ENCODE results near the gene TGFB1I1.
"Not testable (repeated sequence)": the region's sequence is repeated elsewhere in the genome, so short reads cannot be mapped to it uniquely, and the experiment has no call there.

The TGFB1I1 gene

DNA sequence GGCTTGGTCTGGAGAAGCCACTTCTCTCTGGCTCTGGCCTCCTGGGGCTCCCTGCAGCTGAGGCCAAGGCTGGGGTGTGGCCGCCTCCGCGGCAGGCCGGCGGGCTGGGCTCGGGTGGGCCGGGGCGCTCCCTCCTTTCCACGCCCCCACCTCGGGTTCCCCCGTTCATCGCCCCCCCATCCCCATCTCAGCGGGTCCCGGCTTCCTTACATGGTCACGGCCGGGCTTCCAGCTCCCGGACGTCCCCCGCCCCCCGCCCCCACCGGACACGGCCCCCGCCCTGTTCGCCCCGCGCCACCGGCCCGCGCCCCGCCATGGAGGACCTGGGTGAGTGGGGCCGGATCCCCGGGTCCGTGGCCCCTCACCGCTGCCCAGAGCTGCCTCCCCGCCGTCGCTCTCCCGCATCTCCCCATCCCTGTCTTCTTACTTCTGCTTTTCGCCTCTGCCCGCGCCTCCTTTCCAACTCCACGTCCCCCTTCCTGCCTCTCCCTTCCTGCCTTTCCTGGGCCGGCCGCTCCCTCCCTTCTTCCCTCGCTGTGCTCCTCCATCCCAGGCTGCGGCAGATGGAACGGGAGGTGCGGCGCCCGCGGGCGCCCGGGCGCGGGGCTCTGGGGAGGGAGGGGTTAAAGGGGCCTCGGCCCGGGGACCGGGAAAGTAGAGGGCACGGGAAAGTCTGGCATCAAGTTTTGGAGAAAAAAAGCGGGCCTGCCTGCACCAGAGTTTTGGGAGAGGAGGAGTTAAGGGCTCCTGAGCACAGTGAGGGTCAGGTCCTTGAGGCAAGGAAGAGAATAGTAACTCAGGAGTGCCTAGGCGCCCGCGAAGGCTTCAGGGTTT, at the start of gene TGFB1I1:
Gene TGFB1I1 (plus strand): TSS at position 278 of the 834 bp plus-strand sequence. CDS start 37 bp downstream, at position 315.
- H3K4me1 Mint-ChIP-seq (ENCODE audit: low read depth), result peaks cover 22% of the 10 kb centered on the region
- no peaks in the 10 kb centered on the region for H3K9me3 Mint-ChIP-seq
- peak within 1 kb of the TSS; percentile 72 for H3K4me3 Mint-ChIP-seq
- peaks cover 3% of the 10 kb centered on the region for H3K36me3 Mint-ChIP-seq (ENCODE audit: low read depth)
- H3K27ac Mint-ChIP-seq, result no peak within 1 kb of the TSS
- peaks cover 53% of the 10 kb centered on the region for H3K27me3 Mint-ChIP-seq (ENCODE audit: low read depth)

GRCh38 chr16:31423241-31423640, 48.7 kb upstream of the TGFB1I1 start:
- Mint-ChIP-seq H3K27ac (peak overlapping the region; percentile 74), H3K4me3 (peak overlapping the region; percentile 36), H3K27me3 (ENCODE audit: low read depth) (peaks cover 5% of the 10 kb centered on the region), H3K4me1 (ENCODE audit: low read depth) (peaks cover 40% of the 10 kb centered on the region), H3K9me3 (peaks cover 11% of the 10 kb centered on the region), H3K36me3 (ENCODE audit: low read depth) (peaks cover 7% of the 10 kb centered on the region)

DNA sequence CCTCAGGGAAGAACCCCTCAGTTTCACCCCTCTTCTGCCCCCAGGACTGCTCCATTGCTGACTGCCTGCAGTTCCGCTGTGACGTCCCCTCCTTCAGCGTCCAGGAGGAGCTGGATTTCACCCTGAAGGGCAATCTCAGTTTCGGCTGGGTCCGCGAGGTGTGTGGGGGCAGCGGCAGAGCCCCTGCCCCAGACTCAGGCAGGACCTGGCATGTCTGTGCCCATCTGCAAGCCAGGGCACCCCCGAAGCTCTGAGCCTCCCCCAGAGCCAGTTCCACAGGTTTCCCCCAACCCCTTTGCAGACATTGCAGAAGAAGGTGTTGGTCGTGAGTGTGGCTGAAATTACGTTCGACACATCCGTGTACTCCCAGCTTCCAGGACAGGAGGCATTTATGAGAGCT, 48.2 kb upstream of the TGFB1I1 start:
- no peak overlapping the region for H3K27ac Mint-ChIP-seq
- H3K36me3 Mint-ChIP-seq (ENCODE audit: low read depth), result peaks cover 4% of the 10 kb centered on the region
- H3K9me3 Mint-ChIP-seq, result peaks cover 9% of the 10 kb centered on the region
- peaks cover 4% of the 10 kb centered on the region for H3K27me3 Mint-ChIP-seq (ENCODE audit: low read depth)
- H3K4me1 Mint-ChIP-seq (ENCODE audit: low read depth), result peaks cover 36% of the 10 kb centered on the region
- H3K4me3 Mint-ChIP-seq, result no peak overlapping the region

DNA sequence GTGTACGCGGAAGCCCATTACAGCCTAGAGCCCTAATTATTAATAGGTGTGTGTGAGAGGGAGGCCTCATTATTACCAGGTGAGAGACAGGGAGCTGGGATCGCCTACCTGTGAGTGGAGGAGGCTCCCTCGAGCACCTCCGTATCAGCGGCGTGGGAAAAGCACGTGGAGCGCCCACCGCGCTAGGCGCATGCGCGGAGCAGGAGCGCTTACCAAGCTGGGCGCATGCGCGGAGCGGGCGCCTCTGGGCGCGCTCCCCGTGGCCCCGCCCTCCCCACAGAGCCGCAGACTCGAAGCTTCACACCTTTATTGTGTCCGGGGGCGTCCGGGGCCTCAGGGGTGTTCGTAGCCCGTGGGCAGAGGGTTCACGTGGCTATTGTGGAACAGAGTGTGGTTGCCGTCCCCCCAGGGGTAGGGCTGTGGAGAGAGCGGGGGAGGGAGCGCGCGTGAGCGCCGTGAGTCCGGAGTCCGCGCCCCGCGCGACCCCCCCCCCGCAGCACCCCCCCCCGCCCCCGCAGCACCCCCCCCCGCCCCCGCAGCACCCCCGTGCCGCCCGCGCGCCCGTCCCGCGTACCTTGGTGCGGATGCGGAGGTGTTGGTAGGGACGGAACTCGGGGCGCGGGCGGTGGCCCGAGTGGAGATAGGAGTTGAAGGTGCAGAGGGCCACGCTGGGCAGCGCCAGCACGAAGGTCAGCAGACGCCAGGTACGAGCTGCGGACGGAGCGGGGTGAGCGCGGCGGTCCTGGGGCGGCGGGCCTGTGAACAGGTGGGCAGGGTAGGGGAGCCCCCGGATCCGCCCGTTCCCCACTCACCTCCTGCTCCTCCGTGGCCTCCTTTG, 44.3 kb upstream of the TGFB1I1 start:
- peaks cover 1% of the 10 kb centered on the region for H3K36me3 Mint-ChIP-seq (ENCODE audit: low read depth)
- H3K4me3 Mint-ChIP-seq, result peak overlapping the region; percentile 51
- peaks cover 20% of the 10 kb centered on the region for H3K4me1 Mint-ChIP-seq (ENCODE audit: low read depth)
- peaks cover 4% of the 10 kb centered on the region for H3K27me3 Mint-ChIP-seq (ENCODE audit: low read depth)
- peaks cover 5% of the 10 kb centered on the region for H3K9me3 Mint-ChIP-seq
- H3K27ac Mint-ChIP-seq, result peak overlapping the region; percentile 55

GRCh38 chr16:31428279-31428597, 43.7 kb upstream of the TGFB1I1 start, which contains the start of gene COX6A2:
COX6A2 (minus strand) TSS chr16:31428360; CDS start chr16:31428325, 35 bp downstream.
- Mint-ChIP-seq H3K27ac (peak within 1 kb of the TSS; percentile 55), H3K4me1 (ENCODE audit: low read depth) (peaks cover 16% of the 10 kb centered on the region), H3K36me3 (ENCODE audit: low read depth) (peaks cover 1% of the 10 kb centered on the region), H3K27me3 (ENCODE audit: low read depth) (peaks cover 4% of the 10 kb centered on the region), H3K4me3 (peak within 1 kb of the TSS; percentile 51), H3K9me3 (peaks cover 5% of the 10 kb centered on the region)

- H3K36me3 Mint-ChIP-seq (ENCODE audit: low read depth), result peaks cover 1% of the 10 kb centered on the region
- peaks cover 5% of the 10 kb centered on the region for H3K9me3 Mint-ChIP-seq
- H3K27ac Mint-ChIP-seq, result no peak overlapping the region
- peaks cover 12% of the 10 kb centered on the region for H3K4me1 Mint-ChIP-seq (ENCODE audit: low read depth)
- peaks cover 4% of the 10 kb centered on the region for H3K27me3 Mint-ChIP-seq (ENCODE audit: low read depth)
- no peak overlapping the region for H3K4me3 Mint-ChIP-seq
Measured at GRCh38 chr16:31428638-31429247, 43.2 kb upstream of the TGFB1I1 start.

DNA sequence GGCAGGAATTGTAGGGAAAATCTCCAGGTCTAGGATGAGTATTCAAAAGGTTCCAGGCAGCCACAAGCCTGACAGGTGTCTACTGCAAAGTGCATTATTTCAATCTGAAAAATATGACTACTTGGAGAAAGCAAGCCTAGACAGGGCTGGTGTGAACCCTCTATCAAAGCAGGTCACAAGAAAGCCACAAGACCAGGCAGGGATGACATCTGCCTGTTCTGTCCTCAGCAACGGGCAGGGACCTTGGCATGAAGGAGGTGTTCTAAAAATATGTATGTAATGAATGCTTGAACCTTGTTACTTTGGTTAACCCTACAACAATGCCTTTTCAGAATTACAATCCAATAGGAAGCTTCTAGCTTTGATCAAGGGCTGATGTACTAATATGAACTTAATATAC, 42.6 kb upstream of the TGFB1I1 start:
- no peak overlapping the region for H3K27ac Mint-ChIP-seq
- H3K4me1 Mint-ChIP-seq (ENCODE audit: low read depth), result peaks cover 10% of the 10 kb centered on the region
- H3K27me3 Mint-ChIP-seq (ENCODE audit: low read depth), result peaks cover 4% of the 10 kb centered on the region
- no peak overlapping the region for H3K4me3 Mint-ChIP-seq
- H3K9me3 Mint-ChIP-seq, result peaks cover 5% of the 10 kb centered on the region
- H3K36me3 Mint-ChIP-seq (ENCODE audit: low read depth), result no peaks in the 10 kb centered on the region

DNA sequence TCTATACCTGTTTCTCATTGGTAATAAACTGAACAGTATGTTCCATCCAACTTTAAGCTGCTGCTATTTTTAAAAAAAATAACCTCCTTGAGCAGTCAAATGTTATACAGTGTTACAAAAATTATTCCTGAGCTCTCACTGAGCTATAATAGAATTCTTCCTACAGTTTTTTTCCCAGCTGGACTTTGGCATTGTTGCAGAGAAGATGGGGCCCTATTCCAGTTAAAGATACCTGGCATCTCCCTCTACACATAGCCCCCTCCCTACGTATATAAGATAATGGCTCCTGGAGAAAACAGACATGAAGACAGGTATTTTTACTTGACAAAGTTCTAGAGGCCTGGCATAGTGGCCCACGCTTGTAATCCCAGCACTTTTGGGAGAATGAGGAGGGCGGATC, 42.2 kb upstream of the TGFB1I1 start:
- Mint-ChIP-seq H3K36me3 (ENCODE audit: low read depth) (no peaks in the 10 kb centered on the region), H3K27ac (no peak overlapping the region), H3K4me1 (ENCODE audit: low read depth) (peaks cover 10% of the 10 kb centered on the region), H3K4me3 (no peak overlapping the region), H3K9me3 (peaks cover 5% of the 10 kb centered on the region), H3K27me3 (ENCODE audit: low read depth) (peaks cover 4% of the 10 kb centered on the region)

GRCh38 chr16:31430380-31431052, 41.4 kb upstream of the TGFB1I1 start:
- Mint-ChIP-seq H3K36me3 (ENCODE audit: low read depth) (no peaks in the 10 kb centered on the region), H3K27me3 (ENCODE audit: low read depth) (peaks cover 4% of the 10 kb centered on the region), H3K9me3 (peaks cover 5% of the 10 kb centered on the region), H3K4me1 (ENCODE audit: low read depth) (peaks cover 10% of the 10 kb centered on the region), H3K27ac (no peak overlapping the region), H3K4me3 (no peak overlapping the region)

- no peak overlapping the region for H3K4me3 Mint-ChIP-seq
- H3K36me3 Mint-ChIP-seq (ENCODE audit: low read depth), result no peaks in the 10 kb centered on the region
- no peak overlapping the region for H3K27ac Mint-ChIP-seq
- peaks cover 12% of the 10 kb centered on the region for H3K4me1 Mint-ChIP-seq (ENCODE audit: low read depth)
- H3K27me3 Mint-ChIP-seq (ENCODE audit: low read depth), result no peaks in the 10 kb centered on the region
- no peaks in the 10 kb centered on the region for H3K9me3 Mint-ChIP-seq
Measured at GRCh38 chr16:31435341-31436220, 36.4 kb upstream of the TGFB1I1 start.

GRCh38 chr16:31436221-31437045, 35.5 kb upstream of the TGFB1I1 start:
- H3K27me3 Mint-ChIP-seq (ENCODE audit: low read depth), result no peaks in the 10 kb centered on the region
- no peaks in the 10 kb centered on the region for H3K9me3 Mint-ChIP-seq
- no peak overlapping the region for H3K4me3 Mint-ChIP-seq
- no peak overlapping the region for H3K27ac Mint-ChIP-seq
- H3K36me3 Mint-ChIP-seq (ENCODE audit: low read depth), result no peaks in the 10 kb centered on the region
- peaks cover 9% of the 10 kb centered on the region for H3K4me1 Mint-ChIP-seq (ENCODE audit: low read depth)

DNA sequence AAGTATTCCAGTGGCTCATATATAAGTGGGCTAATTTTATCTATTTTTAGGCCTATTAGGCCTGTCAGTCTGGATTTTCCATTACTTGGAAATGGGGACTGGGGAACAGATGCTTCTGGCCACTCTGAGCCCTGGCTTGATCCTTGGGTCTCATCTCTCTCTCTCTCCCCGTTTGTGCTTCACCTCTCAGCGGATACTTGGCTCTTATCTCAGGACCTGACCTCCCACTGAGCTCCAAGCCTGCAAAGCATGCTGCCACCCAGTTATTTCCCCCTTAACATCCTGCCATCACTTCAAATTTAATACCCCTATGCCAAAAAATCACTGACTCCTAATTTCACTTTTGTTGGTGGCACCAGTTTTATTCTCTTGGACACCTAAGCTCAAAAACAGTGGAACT, 33.5 kb upstream of the TGFB1I1 start:
- H3K36me3 Mint-ChIP-seq (ENCODE audit: low read depth), result no peaks in the 10 kb centered on the region
- no peaks in the 10 kb centered on the region for H3K9me3 Mint-ChIP-seq
- H3K27me3 Mint-ChIP-seq (ENCODE audit: low read depth), result no peaks in the 10 kb centered on the region
- H3K27ac Mint-ChIP-seq, result no peak overlapping the region
- no peak overlapping the region for H3K4me3 Mint-ChIP-seq
- H3K4me1 Mint-ChIP-seq (ENCODE audit: low read depth), result peaks cover 13% of the 10 kb centered on the region

DNA sequence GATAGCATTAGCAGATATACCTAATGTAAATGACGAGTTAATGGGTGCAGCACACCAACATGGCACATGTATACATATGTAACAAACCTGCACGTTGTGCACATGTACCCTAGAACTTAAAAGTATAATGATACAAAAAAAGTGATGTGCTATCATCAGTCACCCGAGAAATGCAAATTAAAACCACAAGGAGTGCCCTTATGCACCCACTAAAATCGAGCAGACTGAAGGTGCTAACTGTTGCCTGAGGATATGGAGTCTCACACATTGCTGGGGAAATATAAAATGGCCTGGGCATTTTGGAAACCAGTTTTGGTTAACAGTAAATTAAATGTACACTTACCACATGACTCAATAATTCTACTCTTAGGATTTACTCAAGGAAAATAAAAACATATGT, 32.9 kb upstream of the TGFB1I1 start:
- not testable (repeated sequence) for H3K4me3 Mint-ChIP-seq; H3K36me3 Mint-ChIP-seq (ENCODE audit: low read depth); H3K9me3 Mint-ChIP-seq; H3K27ac Mint-ChIP-seq; H3K27me3 Mint-ChIP-seq (ENCODE audit: low read depth)
- H3K4me1 Mint-ChIP-seq (ENCODE audit: low read depth), result peaks cover 13% of the 10 kb centered on the region

All from T-helper 1 cell treated with Interleukin-12 subunit alpha and Interleukin-12 subunit beta and Interleukin-4 antibody, amounts not matched to agents 30 μg/mL and 1 μg/mL, for 36 hours (primary cell).